HUDEP-2 (cell line): ENCODE results near the gene NPY5R.

Experiments used
- DNase-seq, 76 experiments: peaks; one replicate each; lab custom pipeline; 2025; ENCODE audit not compliant: unreplicated experiment in 76 of 76; lab: John Stamatoyannopoulos, UW

The NPY5R gene

GRCh38 chr4:163343604-163344146 lies at the start of gene NPY5R:
Gene NPY5R (plus strand): TSS chr4:163343892. CDS start chr4:163350274, 6,382 bp downstream.
- DNase-seq: no peak

GRCh38 chr4:163295138-163295537 lies 48.6 kb upstream of the NPY5R start:
- DNase-seq: no peak

DNA sequence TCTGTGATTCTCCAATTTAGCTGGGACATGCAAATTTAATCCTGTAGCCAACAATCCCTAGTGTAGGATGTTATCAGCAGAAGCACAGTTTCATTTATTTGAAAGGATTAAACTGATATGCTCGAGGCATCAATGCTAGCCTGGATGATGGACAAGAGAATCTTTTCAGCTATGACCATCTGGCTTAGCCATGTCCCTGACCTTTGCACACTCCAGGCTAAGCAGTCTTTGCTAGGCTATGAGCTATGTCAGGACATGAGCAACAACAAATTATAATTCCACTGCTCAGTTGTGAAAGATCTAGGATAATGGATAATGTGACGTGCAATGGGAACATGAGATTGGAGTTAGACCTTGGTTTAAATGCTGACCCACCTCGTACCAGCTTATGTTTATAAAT lies 43.2 kb upstream of the NPY5R start:
- DNase-seq: no peak

- no peak for DNase-seq
These were observed 40.6 kb upstream of the NPY5R start for GRCh38 chr4:163303069-163303468.

DNA sequence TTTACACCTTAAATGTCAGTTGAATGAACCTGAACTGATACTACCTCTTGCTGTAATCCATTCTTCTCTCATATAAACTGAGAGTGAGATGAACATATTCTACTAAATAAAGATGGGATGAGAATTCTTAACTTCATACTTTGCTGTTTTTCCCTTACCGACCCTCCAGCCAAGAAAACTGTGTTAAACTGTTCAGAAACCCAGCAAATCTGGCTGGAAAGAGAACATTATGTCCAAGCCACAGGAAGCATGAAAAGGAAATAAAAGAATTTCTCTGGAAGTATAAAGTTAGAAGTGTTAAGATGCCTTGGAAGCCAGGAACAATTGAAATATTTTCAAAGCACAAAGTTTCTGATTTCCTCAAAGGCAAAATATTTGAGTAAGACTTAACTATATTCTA lies 34.2 kb upstream of the NPY5R start:
- DNase-seq: no peak

GRCh38 chr4:163317110-163317509 lies 26.6 kb upstream of the NPY5R start:
- no peak for DNase-seq

- peak in 2 of 76 experiments; percentile 4 to 15 for DNase-seq
These were observed 12.6 kb upstream of the NPY5R start for GRCh38 chr4:163330916-163331628.

- peak in 36 of 76 experiments; percentile 1 to 44 (median 22) for DNase-seq
These were observed 11.9 kb upstream of the NPY5R start for GRCh38 chr4:163331629-163332376.

DNA sequence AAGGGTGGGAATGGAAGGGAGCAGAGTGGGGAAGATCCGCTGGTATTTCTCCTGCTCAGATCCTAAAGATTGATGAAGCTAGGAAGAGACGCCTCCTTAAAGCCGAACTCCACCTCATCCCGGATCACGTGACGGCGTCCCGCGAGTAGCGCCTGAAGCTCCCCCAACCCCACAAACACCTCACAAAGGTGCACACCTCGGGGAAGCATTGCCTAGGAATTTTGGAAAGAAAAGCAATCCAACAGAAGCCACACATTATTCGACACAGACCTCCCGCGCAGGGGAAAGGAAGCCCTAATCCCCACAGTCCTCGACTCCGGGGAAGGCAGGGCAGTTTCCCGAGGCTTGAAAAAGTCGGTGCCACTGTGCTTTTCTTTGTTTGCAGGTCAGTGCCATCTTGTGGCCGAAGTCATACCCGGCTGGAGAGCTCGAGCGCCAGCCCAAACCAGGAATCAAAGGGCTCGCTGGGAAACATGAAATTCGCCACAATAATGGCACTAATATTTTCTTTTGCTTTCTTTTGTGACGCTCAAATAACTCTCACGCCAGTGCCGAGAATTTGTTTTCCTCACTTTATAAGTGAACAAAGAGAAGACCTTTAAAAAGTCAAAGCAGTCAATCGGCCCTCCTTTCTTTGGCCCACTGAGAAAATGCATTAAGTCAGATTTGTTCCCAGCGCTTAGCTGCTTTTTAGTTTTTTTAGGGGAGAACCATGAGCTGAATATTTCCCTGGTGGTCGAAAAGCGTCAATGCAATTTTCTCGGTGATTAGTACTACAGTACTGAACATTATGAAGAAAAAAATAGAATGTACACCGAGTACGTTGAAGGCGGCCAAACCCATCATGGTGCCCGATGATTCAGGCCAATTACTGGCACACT lies 10.9 kb upstream of the NPY5R start, which contains the start of gene NPY1R:
Gene NPY1R (minus strand): TSS at position 71 of the 881 bp plus-strand sequence. CDS start 6,042 bp downstream, outside the sequence.
- DNase-seq: peak in 75 of 76 experiments; percentile 11 to 86 (median 70)

DNA sequence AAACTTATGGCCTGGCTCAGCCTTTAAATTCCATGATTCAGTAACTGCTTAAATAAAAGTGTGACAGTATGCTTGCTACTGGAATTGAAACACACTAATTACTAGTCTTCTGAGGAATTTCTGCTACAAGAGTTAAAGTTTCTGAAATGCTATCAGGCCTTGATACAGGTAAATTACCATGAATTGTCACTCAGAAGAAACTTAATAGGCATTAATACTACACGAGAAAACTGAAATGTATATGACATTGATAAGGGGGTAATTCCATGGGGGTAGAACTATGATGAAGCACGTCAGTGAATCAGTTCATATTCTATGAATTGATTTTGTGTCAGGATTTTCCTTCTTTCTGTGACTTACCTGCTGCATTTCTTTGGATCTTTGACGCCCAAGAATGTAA lies 8.3 kb upstream of the NPY5R start:
- DNase-seq: no peak

GRCh38 chr4:163344147-163345125 lies 744 bp downstream of the NPY5R start:
- DNase-seq: no peak

DNA sequence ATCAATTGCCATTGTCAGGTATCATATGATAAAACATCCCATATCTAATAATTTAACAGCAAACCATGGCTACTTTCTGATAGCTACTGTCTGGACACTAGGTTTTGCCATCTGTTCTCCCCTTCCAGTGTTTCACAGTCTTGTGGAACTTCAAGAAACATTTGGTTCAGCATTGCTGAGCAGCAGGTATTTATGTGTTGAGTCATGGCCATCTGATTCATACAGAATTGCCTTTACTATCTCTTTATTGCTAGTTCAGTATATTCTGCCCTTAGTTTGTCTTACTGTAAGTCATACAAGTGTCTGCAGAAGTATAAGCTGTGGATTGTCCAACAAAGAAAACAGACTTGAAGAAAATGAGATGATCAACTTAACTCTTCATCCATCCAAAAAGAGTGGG lies 7.0 kb downstream of the NPY5R start:
- no peak for DNase-seq

- no peak for DNase-seq
These were observed 9.4 kb downstream of the NPY5R start for GRCh38 chr4:163353054-163353453.

DNA sequence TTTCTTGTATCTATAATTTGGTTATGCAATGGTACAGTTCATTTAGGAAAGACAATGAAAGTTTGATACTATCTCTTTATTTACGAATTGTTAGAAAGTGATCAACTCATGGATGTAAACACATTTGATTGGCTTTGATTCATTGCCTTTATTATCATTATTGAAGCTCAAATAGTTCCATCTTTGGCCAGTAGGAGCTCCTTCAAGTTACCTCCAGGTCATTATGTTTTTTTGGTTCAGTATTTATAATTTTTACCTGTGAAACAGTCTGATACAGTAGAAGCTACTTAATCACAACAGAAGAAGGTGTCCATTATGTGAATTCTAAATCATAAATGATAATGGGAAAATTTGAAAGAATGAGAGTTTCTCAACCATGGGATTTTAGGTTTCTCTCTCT lies 12.4 kb downstream of the NPY5R start:
- DNase-seq: no peak

GRCh38 chr4:163367651-163368050 lies 24.0 kb downstream of the NPY5R start:
- no peak for DNase-seq

DNA sequence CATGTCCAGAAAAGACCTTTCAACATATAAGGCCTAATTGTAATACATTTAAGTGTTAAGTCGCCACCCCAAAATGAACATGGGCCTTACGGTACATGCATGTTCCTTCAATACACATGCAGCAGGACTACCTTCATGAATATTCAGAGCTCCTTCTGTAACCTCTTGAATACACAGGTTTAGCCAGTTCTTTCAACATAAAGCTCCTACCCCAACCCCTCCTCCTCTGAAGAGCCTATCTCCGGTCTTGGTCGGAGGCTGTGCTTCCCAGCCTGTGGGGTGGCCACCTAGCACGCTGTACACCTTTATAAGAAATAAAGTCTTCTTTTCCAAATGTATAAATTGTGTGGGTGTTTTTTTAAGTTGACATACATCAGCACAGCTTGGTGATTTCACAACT lies 28.3 kb downstream of the NPY5R start:
- no peak for DNase-seq

DNA sequence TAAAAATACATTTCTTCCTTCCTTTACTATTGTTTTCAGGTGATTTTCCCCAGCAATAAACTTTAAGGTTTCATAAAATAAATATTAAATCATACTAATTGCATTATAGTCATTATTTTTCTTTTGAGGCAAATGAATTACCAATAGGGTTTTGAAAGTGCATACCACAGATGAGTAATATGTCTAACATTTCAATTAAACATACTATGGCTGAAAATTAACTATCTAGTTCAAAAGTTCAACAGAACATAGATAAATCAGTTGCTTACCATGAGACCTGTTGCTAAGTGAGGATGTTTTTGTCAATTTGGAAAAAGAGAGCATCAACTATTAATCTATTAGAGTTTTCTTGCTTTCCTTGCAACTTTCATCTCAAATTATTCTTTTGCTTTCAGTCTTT lies 35.0 kb downstream of the NPY5R start:
- DNase-seq: no peak

GRCh38 chr4:163380703-163381102 lies 37.0 kb downstream of the NPY5R start:
- DNase-seq: no peak

DNA sequence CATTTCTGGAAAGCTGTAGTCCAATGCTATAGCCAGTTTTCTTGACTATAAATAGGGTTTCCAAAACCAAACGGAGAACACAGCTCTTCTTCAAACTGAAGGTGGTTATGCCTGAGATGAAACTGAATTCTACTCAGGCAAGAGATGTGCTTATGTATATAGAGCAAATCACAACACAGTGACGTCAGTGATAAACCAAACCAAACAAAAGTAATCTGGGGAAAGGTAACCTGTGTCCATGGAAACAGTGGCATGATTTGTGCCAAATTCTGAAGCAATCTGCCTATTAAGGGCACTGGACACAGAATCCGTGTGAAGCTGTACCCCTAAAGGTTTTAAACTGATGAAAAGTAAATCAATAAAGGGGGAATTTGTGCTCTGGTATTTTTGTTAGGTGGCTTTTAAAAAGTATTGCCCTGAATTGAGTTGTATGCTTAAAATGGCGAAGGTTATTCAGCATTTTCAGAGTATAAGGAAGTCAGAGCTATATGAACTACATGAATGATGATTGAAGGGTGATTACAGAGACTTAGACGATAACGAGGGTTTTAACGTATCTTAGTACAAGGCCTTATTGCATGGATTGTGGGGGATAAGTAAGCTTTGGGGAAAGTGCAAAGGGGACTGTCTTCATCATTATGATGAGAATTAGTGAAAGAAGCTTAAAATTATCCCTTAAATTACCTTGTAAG lies 38.6 kb downstream of the NPY5R start:
- DNase-seq: no peak
